Right atrium auricular region (tissue), 2 donors: ENCODE data around the gene MBD3L2B. TPM values are rescaled to one million over a fixed set of nuclear protein-coding genes. Genes with fewer than 3 reads are reported as not detected.
"Not testable (repeated sequence)": the region's sequence is repeated elsewhere in the genome, so short reads cannot be mapped to it uniquely, and the experiment has no call there.

Source experiments
- DNase-seq: peaks from one replicate; pipeline ENCODE4 v3.0.0-alpha.2; 2019; ENCODE audit warnings: low spot score
- H3K27ac ChIP-seq, 2 donors: fragments of 200-600 bp; sonication (generic); 1 replicate in 1 of 2; 2 replicates in 1 of 2; pipeline ENCODE4 v1.5.1; 2016 to 2019
- H3K27me3 ChIP-seq, 2 donors: fragments of 200-600 bp; sonication (generic); one replicate each; pipeline versions ENCODE4 v1.5.1 to v1.6.0; 2017 to 2019
- H3K36me3 ChIP-seq: fragments of 200-600 bp; sonication (generic); one replicate; pipeline ENCODE4 v1.5.1; 2016
- H3K4me1 ChIP-seq, 2 donors: fragments of 200-600 bp; sonication (generic); one replicate each; pipeline versions ENCODE4 v1.5.1 to v1.6.0; 2017 to 2019
- H3K4me3 ChIP-seq, 2 donors: fragments of 200-600 bp; sonication (generic); 1 replicate in 1 of 2; 2 replicates in 1 of 2; pipeline ENCODE4 v1.5.1; 2017 to 2019; ENCODE audit warnings: mild to moderate bottlenecking in 1 of 2, moderate library complexity in 1 of 2
- H3K9me3 ChIP-seq, 2 donors: fragments of 200-600 bp; sonication (generic); one replicate each; pipeline ENCODE4 v1.5.1; 2019
- CTCF ChIP-seq, 2 donors: fragments of 200-600 bp; sonication (generic); IDR thresholded peaks; one replicate each; pipeline ENCODE4 v1.5.1; 2019; ENCODE audit warnings: antibody characterized with exemption in 2 of 2
- total RNA-seq, 2 donors: library from RNA; depleted of rRNA; stranded (reverse); fragments of >200 nt; gene quantifications; one replicate each; pipeline ENCODE4 v1.1.0, GENCODE V29; 2016

Gene MBD3L2B
- total RNA-seq, 2 donors from 2014 or later = not detected

- not testable (repeated sequence) for H3K36me3 ChIP-seq, H3K27me3 ChIP-seq, H3K27ac ChIP-seq, H3K9me3 ChIP-seq, DNase-seq, H3K4me1 ChIP-seq, H3K4me3 ChIP-seq
Measured at GRCh38 chr19:7028790-7029189, 7.6 kb upstream of the MBD3L2B start.

GRCh38 chr19:7018828-7019227 is 2.4 kb downstream of the MBD3L2B start:
- no peaks in the 10 kb centered on the region for H3K9me3 ChIP-seq
- TF ChIP-seq CTCF (IDR thresholded peaks at IDR 0.05) = no peak
- no peak overlapping the region for H3K27ac ChIP-seq
- H3K4me3 ChIP-seq = no peak overlapping the region
- DNase-seq = no peak
- H3K36me3 ChIP-seq = no peaks in the 10 kb centered on the region
- H3K4me1 ChIP-seq = no peaks in the 10 kb centered on the region
- H3K27me3 ChIP-seq = no peaks in the 10 kb centered on the region

GRCh38 chr19:7013678-7014077 is 7.6 kb downstream of the MBD3L2B start:
- peak; percentile 52 for DNase-seq
- no peak overlapping the region for H3K27ac ChIP-seq
- no peak overlapping the region for H3K4me3 ChIP-seq
- no peak for TF ChIP-seq CTCF (IDR thresholded peaks at IDR 0.05)
- no peaks in the 10 kb centered on the region for H3K4me1 ChIP-seq
- H3K27me3 ChIP-seq = no peaks in the 10 kb centered on the region
- no peaks in the 10 kb centered on the region for H3K9me3 ChIP-seq
- no peaks in the 10 kb centered on the region for H3K36me3 ChIP-seq

- no peaks in the 10 kb centered on the region for H3K4me1 ChIP-seq
- no peak for TF ChIP-seq CTCF (IDR thresholded peaks at IDR 0.05)
- no peaks in the 10 kb centered on the region for H3K36me3 ChIP-seq
- DNase-seq = peak; percentile 38
- no peak overlapping the region for H3K27ac ChIP-seq
- no peaks in the 10 kb centered on the region for H3K27me3 ChIP-seq
- no peaks in the 10 kb centered on the region for H3K9me3 ChIP-seq
- H3K4me3 ChIP-seq = no peak overlapping the region
Measured at GRCh38 chr19:7010722-7011593, 10.3 kb downstream of the MBD3L2B start.

- H3K4me3 ChIP-seq = no peak overlapping the region
- no peak for TF ChIP-seq CTCF (IDR thresholded peaks at IDR 0.05)
- no peaks in the 10 kb centered on the region for H3K9me3 ChIP-seq
Measured at GRCh38 chr19:7007859-7008258, 13.4 kb downstream of the MBD3L2B start.

GRCh38 chr19:7006135-7006704 is 15.0 kb downstream of the MBD3L2B start:
- TF ChIP-seq CTCF (IDR thresholded peaks at IDR 0.05) = no peak
- H3K9me3 ChIP-seq = no peaks in the 10 kb centered on the region
- no peak overlapping the region for H3K27ac ChIP-seq
- H3K36me3 ChIP-seq = no peaks in the 10 kb centered on the region
- DNase-seq = no peak
- H3K4me1 ChIP-seq = no peaks in the 10 kb centered on the region
- no peak overlapping the region for H3K4me3 ChIP-seq
- no peaks in the 10 kb centered on the region for H3K27me3 ChIP-seq

More at GRCh38 chr19:7007859-7008258, 13.4 kb downstream of the MBD3L2B start:
- DNase-seq = no peak
- Histone ChIP-seq H3K27me3 (no peaks in the 10 kb centered on the region), H3K4me1 (no peaks in the 10 kb centered on the region), H3K36me3 (no peaks in the 10 kb centered on the region), H3K27ac (no peak overlapping the region)
